ENCODE measurements around the gene THEMIS2.

DNA sequence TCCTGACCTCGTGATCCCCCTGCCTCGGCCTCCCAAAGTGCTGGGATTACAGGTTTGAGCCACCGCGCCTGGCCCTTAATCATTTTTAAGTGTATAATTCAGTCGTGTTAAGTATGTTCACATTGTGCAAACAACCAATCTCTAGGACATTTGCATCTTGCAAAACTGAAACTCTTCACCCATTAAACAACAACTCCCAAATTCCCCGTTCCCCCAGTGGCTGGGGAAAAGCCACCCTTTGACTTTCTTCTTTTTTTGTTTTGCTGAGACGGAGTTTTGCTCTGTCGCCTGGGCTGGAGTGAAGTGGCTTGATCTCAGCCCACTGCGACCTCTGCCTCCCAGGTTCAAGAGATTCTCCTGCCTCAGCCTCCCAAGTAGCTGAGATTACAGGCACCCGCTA, 6.5 kb upstream of the THEMIS2 start:
- TF ChIP-seq, protein P1, sequence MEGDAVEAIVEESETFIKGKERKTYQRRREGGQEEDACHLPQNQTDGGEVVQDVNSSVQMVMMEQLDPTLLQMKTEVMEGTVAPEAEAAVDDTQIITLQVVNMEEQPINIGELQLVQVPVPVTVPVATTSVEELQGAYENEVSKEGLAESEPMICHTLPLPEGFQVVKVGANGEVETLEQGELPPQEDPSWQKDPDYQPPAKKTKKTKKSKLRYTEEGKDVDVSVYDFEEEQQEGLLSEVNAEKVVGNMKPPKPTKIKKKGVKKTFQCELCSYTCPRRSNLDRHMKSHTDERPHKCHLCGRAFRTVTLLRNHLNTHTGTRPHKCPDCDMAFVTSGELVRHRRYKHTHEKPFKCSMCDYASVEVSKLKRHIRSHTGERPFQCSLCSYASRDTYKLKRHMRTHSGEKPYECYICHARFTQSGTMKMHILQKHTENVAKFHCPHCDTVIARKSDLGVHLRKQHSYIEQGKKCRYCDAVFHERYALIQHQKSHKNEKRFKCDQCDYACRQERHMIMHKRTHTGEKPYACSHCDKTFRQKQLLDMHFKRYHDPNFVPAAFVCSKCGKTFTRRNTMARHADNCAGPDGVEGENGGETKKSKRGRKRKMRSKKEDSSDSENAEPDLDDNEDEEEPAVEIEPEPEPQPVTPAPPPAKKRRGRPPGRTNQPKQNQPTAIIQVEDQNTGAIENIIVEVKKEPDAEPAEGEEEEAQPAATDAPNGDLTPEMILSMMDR (IDR thresholded peaks at IDR 0.05), result no peak
- TF ChIP-seq POLR2A (IDR thresholded peaks at IDR 0.05), result no peak
